ENCODE results near the gene AOX1.
"Not testable (repeated sequence)": the region's sequence is repeated elsewhere in the genome, so short reads cannot be mapped to it uniquely, and the experiment has no call there.

The AOX1 gene

DNA sequence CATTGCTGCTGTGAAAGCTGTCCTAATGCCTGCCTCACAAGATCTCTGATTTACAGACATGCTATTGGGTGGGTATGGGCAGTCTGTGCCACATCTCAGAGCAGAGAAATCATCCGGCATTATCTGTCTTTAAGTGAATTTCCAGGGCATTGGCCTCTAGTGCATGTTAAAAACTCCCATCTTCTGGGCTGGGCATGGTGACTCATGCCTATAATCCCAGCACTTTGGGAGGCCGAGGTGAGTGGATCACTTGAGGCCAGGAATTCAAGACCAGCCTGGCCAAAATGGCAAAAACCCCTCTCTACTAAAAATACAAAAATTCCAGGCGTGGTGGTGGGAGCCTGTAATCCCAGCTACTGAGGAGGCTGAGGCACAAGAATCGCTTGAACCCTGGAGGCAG is 42.6 kb downstream of the AOX1 start:
- not testable (repeated sequence) for DNase-seq (ENCODE audit: low spot score)

DNA sequence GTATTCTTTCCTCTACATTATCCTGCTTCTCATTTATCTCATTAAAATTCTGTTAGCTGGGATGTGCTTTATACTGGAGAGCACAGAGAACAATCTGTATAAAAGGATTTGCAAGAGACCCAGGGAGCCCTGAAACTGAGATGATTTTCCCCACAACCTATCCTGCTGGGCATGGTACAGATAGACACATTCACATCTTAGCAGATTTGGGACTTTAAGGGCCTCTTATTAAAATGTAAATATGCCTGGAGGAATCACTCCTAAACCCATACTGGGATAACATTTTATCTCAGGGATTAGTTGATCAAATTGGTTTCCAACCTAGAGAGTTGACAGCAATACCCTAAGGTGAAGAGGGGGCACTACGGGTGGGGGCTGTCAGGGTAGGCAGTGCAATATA is 45.5 kb downstream of the AOX1 start:
- DNase-seq (ENCODE audit: low spot score) = no peak

DNA sequence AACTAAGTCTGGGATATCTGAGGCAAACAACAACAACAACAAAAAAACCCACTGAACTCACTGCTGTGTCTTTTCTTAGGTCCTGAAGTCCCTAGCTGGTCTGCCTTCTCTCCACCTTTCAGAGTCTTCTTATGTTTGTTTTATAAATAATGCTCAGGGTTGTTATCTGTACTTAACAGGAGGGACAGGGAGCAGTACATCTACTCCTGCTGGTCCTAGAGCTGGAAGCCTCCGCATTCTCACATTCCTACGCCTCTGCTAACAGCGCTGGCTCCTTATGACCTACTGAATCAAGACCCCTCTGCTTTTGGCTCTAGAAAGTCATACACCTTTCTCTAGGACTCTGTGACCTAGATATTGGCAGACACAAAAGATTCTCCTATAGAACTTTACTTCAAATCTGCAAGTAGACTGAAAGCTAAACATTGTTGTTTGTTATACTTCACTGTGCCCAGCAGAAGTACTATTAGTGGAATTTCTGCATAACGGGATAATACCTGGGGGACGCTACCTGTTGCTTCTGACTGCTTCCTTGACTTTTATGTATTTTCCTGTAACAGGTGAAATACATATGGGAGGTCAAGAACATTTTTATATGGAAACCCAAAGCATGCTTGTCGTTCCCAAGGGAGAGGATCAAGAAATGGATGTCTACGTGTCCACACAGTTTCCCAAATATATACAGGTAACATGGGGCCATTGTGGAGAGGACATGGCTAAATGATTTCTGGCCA is 48.6 kb downstream of the AOX1 start:
- DNase-seq (ENCODE audit: low spot score) = no peak

DNA sequence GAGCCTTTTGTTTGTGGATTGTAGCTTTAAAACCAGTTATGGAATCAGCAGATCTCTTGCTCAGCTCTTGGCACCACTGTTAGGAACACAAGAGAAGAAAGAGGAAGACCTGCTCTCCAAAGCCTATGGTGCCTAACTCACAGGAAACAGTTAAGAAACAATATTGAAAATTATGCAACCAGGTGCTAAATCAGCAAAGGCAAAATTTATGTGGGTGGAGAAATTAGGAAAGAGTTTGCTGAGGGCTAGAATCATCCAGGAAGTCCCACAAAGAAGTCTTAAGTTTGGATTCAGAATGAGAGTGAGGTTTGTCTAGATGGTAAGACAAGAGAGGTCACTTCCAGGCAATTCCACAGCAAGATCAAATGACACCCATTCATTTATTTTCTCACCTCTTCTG is 49.4 kb downstream of the AOX1 start:
- DNase-seq (ENCODE audit: low spot score) = no peak

DNA sequence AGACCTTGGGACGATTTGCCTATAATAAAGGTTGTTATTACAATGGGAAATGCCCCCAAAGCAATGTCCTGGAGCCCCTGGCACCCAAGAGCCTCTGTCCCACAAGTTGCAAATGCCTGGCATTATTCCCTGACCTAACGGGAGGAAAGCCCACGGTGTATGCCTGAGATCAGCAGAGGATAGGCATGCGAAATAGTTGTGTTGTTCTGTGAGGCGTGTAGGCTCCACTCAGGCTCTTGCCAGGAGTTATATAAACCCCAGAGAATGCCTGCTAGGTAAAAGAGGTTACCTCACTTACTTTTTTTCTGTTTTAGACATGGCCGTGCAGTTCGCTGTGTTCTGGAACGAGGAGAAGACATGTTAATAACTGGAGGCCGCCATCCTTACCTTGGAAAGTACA is 52.1 kb downstream of the AOX1 start:
- DNase-seq (ENCODE audit: low spot score) = no peak

DNA sequence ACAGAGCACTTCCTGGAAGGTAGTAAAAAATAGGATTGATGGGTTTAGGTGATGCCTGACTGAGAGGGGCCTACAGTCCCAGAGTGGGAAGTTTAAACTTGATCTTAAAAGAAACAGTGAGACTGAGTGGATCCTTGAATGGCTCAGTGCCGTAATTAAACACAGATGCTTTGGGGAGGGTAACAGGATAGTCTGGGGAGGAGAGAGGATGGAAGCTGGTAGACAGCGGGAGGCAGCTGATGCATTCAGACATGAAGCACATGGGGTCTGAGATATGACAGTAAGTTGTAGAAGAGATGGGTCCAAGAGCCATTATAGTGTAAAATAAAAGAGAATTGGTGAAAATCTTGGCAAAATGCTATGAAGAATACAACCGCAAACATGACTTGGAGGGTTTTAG is 54.4 kb downstream of the AOX1 start:
- DNase-seq (ENCODE audit: low spot score) = no peak

DNA sequence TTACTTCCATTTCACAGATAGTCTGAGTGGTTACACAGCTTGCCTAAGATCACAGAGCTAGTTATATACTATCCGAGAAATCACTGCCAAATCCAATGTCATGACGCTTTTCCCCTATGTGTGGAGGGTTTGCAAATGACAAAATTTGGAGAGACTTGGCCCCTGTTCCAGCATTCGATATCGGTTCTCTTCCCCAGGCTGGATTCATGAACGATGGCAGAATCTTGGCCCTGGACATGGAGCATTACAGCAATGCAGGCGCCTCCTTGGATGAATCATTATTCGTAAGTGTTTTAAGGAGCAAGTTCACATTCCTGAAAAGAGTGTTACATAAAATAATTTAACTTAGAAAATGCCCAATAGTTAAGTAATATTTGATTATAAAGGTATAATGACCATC is 55.1 kb downstream of the AOX1 start:
- DNase-seq (ENCODE audit: low spot score) = no peak

DNA sequence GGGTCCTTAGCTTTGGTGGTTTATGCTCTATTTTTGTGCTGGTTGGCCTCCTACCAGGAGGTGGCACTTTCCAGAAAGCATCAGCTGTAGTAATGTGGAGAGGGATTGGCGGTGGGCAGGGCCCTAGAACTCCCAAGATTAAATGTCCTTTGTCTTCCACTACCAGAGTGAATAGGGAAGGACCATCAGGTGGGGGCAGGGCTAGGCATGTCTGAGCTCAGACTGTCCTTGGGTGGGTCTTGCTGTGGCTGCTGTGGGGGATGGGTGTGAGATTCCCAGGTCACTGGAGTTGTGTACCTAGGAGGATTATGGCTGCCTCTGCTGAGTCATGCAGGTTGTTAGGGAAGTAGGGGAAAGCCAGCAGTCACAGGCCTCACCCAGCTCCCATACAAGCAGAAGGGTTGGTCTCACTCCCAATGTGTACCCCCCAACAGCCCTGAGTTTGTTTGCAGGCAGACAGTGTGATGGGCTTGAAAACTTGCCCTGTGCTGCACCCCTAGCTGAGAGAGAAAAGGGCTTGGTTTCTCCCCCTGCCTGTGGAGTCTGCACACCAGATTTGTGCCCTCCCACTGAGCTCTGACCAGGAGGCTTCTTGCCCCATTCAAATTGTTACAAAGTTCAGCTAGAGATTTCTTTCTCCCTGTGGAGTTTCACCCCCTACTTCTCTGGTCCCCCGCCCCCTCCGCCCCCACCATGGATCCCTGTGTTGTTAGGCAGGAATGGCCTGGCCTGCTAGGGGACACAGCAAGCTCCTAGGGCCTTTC is 62.9 kb downstream of the AOX1 start:
- not testable (repeated sequence) for DNase-seq (ENCODE audit: low spot score)

DNA sequence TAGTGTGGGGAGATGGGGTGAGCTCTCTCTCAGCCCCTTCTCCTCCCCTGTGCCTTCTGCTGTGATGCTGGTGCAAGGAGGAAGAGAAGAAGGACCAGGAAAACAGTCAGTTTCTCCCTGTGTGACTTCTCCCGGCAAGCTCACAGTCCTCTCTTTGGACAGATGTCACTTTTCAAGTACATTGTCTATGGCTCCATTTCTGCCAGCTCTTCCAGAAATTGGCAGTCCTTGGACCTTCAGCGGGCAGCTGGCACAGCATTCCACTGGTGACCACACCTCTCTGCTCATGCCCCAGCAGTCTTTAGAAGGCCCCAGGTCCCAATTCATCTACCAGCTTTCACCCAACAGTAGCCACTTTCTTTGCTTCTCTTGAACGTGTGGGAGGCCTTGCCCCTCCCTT is 63.9 kb downstream of the AOX1 start:
- no peak for DNase-seq (ENCODE audit: low spot score)

DNA sequence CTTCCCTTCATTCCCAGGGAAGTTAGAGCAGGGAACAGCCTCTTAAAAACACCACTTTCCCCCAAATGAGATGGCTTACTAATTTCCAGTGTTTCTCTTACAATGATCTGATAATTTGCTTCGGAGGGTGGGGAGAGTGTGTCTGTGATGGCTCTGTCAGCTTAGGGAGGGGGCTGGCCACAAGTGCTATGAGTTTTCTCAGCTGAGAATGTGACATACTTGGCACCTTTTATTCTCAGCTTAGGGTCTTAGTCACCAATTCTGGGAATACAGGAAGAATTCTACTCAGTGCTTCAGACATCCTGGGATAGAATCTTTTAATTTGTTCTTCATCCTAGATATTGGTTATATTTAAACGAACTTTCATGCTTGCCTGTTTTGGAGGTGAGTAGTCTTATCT is 64.4 kb downstream of the AOX1 start:
- DNase-seq (ENCODE audit: low spot score) = no peak

DNA sequence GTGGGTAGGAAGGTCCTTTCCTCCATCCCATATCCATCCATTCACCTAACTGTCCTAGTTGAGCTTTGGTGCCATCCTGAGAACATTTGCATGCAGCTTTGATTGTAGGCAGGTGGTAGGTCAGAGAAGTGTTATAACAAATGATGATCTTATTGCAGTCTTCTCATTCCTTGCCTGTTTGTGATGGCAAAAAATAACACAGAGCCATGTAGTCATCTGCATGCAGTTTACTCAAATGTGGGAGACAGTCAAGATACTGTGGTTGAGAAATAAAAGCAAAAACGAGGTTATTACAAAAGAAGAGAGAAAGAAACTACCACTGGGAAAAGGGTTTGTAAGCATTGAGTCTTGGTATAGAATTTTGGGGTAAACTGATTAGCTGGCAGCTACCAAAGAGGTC is 66.3 kb downstream of the AOX1 start:
- DNase-seq (ENCODE audit: low spot score) = no peak

DNA sequence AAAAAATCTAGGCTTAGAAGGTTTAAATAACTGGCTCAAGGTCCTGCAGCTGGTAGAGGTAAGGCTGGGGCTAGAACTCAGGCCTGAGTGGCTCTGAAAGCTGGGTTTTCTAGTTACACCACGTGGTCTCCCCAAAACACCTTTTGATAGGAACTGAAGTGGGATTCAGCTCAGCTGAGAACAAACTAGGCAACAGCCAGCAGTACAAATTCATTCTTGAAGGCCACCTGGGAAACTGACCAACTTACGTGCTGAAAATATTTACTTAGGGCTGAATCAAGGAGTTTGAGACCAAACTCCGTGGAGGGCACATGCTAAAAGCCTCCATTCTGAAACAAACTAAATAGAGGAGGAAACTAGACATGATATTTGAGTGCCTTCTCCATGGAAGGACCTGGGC is 67.2 kb downstream of the AOX1 start:
- DNase-seq (ENCODE audit: low spot score) = no peak

DNA sequence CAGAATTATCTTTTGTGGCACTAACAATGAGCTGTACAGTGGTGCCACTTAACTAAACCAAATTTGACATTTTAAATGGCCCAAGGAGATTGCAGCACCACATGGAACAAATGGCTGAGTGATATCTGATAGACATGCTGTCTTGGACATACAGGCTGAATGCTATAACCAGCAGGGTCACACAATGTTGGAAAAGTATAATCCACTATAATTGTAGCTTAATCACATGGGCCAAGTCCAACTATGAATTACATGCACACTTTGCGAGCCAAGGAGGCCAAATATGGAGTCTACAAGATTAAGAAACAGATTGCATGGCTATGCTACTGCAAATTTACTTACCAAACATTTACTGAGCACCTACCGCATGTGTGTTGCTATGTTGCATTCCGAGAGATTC is 69.0 kb downstream of the AOX1 start:
- no peak for DNase-seq (ENCODE audit: low spot score)

DNA sequence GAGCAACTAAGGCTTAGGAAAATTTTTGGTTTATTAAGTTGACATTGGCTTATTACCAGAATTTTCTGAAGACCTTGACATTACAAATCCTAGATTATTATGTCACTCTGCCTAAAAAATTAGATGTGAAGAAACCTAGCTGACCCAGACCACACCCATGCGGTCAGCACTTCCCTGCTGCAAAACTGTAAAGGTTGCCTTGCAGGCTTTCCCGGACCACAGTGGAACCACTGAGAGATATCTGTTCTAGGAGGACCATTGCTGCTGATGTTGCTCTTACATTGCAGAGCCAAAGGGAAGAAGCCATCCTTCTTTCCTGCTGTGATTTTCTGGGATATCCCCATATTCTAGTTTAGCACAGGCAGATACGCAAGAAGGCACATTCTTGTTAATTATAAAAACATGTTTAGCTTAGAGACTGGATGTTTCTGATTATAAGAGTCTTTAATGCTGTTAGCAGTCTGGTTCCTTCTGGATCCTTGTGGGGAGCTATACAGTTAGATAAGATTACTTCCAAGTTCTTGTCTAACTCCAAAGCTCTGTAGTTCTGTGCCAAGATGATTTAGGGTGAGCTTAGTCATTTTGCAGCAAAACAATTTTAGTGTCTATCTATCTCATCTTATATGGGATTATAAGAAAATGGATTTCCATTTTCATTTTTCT is 70.2 kb downstream of the AOX1 start:
- DNase-seq (ENCODE audit: low spot score) = no peak

DNA sequence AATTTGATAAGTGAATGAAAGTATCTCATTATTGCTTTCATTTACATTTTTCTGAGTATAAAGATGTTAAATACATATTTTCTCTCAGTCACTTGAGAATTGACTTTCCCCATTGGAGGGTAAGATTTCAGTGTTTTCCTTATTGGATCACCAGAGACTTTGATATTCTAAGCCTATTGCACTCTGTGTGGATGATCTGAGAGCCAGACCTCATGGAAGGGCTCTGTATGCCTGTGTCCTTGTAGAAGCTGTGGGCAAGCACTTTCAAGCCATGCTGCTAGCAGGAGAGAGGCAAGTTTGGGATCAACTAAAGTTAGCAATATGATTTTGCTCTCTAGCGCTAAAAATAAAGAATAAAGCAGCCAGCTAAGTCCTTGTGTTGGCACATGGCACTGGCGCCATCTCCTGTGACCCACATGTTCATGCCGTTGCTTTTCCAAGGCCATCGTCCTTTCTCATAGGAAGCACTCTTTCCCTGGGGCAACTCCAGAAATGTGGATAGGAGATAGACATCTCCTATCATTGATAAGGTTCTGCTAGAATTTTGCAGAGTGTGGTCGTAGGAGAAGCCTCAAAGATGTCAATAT is 72.6 kb downstream of the AOX1 start:
- DNase-seq (ENCODE audit: low spot score) = no peak

DNA sequence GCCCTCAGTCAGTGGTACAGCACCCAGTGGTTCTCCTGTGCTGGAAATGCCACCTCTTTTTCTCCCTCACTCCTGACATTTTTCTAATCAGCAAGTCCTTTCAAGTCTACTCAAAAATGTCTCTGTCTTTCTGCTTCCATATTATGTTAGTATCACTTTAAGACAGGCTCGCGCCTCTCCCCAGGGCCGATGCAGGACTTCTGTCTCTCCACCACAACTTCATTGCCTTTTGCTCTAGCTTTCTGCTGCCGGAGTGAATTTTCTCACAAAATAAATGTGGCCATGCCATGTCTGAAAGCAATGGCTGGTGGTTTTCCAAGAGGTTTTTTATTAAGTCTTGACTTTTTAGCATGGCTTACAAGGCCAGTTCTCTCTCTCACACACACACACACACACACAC is 73.6 kb downstream of the AOX1 start:
- DNase-seq (ENCODE audit: low spot score) = no peak

DNA sequence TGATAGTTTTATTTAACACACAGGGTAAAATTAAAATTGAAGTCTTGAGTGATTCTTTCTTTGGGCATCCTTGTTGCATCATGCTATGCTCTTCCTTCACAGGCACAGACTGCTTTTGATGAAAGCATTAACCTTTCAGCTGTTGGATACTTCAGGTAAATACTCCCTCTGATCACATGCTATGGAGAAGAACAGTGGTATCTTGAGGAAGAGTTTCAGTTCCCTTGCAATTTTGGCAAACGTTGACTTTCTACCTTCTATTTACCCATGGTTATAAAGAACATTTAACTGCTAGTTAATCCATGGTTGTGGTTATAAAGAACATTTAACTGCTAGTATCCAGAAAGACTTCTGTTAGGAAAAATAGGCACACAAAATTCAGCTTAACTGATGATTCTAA is 75.7 kb downstream of the AOX1 start:
- DNase-seq (ENCODE audit: low spot score) = no peak

DNA sequence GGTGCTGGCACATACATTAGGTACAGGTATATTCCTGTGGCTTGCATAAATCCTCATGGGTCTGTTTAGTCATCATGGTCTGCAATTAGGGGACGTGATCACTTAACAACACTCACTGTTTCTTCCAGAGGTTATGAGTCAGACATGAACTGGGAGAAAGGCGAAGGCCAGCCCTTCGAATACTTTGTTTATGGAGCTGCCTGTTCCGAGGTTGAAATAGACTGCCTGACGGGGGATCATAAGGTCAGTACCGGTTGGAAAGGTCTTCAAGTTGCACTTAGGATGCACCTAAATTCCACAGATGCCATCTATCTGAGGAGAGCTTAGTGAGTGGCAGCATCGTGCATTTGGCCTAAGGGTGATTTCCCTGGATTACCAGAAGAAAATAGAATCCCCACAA is 76.9 kb downstream of the AOX1 start:
- DNase-seq (ENCODE audit: low spot score) = no peak

DNA sequence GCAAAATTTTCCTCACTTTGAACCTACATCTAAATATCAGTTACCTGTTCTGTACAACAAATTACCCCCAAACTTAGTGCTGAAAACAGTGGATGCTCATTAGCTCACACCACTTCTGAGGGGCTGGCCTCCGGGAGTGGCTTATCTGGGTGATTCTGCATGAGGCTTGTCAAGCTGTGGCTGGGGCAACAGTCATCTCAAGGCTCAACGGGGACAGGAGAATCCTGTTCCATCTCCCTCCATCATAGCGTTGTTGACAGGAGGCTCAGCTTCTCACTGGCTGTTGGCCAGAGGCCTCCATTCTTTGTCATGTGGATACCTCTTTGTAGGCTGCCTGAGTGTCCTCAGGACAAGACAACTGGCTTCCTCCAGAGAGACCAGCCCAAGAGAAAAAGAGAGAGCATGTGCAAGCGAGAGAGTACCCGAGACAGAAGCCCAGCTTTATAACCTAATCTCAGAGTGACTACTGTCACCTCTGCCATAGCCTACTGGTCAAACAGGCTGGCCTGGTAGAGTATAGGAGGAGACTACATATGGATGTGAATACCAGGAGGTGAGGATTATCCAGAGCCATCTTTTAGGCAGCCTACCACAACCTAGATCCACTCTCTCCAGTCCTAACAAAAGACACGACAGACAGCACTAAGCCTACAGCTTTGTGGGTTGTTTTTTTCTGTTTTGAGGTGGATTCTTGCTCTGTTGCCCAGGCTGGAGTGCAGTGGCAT is 79.1 kb downstream of the AOX1 start:
- DNase-seq (ENCODE audit: low spot score) = no peak

DNA sequence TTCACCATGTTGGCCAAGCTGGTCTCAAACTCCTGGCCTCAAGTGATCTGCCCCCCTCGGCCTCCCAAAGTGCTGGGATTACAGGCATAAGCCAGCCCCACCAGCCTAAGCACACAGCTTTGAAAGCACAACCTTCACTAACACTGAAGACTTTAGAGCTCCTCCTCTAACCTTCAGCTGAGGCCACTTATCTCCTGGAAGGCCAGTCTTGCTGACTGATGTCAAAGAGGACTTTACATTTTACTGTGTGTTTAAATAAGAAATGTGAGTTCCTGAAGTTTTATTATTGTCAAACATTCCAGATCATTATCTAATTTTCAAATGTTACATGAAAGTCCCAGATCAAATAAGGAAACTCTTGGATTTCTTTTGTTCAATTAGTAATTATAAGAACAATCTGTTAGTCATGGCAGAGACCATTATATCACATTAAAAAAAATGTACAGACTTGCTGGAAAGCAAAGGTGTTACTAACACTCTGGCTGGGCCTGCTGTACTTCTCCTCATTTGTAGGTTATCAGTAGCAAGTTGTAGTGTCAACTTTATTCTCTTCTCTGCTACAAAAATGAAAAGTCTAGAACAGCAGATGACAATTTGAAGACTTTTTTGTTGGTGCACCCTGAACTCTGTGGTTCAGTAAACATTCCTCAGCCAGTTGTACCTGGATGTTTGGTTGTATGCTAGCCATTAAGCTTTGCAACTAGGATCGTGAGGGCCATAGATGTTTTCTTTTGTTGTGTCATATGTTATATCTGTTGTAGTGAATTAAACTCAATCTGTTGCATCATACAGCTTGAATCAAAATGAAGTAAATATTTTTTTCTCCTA is 80.0 kb downstream of the AOX1 start:
- no peak for DNase-seq (ENCODE audit: low spot score)

DNA sequence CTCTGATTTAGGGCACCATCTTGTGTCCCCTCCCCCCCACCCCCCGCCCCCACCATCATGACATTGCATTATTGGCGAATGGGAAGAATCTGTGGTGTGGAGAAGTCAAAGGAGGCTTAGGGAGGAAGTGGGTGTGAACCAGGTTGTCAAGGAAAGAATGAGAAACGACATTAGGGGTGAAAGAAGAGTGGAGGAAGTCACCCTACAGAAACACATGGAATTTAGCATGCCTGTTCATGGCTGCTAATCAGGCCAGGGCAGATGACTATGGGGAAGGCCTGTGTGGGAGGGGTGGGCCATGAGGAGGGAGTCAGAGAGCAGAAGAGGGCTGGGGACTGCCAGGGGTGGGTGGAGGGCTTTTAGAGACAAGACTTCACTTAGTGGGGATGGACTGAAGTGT is 81.6 kb downstream of the AOX1 start:
- no peak for DNase-seq (ENCODE audit: low spot score)
